H1 (cell line): Measurements from ENCODE around the gene ALPP.

Experiments
- ASH2L ChIP-seq: fragments of 200-600, 300-600 bp; sonication (generic); IDR thresholded peaks from one replicate; pipeline ENCODE4 v1.7.1; 2017; ENCODE audit warnings: low read length
- CBX5 ChIP-seq: fragments of 300-800, 300-1000 bp; sonication (generic); IDR thresholded peaks from 2 replicates; pipeline ENCODE4 v1.7.1; 2016; ENCODE audit warnings: antibody characterized with exemption, low read length, low read depth
- CREB1 ChIP-seq: IDR thresholded peaks from 2 replicates; pipeline ENCODE4 v1.6.1; 2012; ENCODE audit warnings: inconsistent platforms
- EP300 ChIP-seq, 2 experiments: IDR thresholded peaks; 1 replicate in 1 of 2; 2 replicates in 1 of 2; pipeline ENCODE4 v1.6.1; 2011 to 2012; ENCODE audit warnings: low read depth in 2 of 2, low read length in 2 of 2, mild to moderate bottlenecking in 2 of 2, borderline replicate concordance in 1 of 2, inconsistent platforms in 1 of 2, moderate library complexity in 1 of 2
- EZH2 ChIP-seq: fragments of 200-600 bp; sonication (generic); IDR thresholded peaks from 2 replicates; pipeline ENCODE4 v1.7.1; 2012; ENCODE audit warnings: low read depth, mild to moderate bottlenecking, moderate library complexity, low read length, inconsistent platforms; ENCODE audit not compliant: severe bottlenecking
- MAX ChIP-seq: IDR thresholded peaks from 2 replicates; pipeline ENCODE4 v1.6.1; 2012; ENCODE audit warnings: inconsistent platforms
- NANOG ChIP-seq: IDR thresholded peaks from 2 replicates; pipeline ENCODE4 v1.6.1; 2011; ENCODE audit warnings: low read length, low read depth, mild to moderate bottlenecking, inconsistent platforms; ENCODE audit not compliant: insufficient read depth, poor library complexity, severe bottlenecking
- POLR2A ChIP-seq, 2 experiments: IDR thresholded peaks; 1 replicate in 1 of 2; 2 replicates in 1 of 2; pipeline ENCODE4 v1.6.1; 2011; ENCODE audit warnings: low read depth in 2 of 2, low read length in 2 of 2, mild to moderate bottlenecking in 2 of 2; ENCODE audit errors: control extremely low read depth in 1 of 2
- POLR2AphosphoS5 ChIP-seq: IDR thresholded peaks from 2 replicates; pipeline ENCODE4 v1.6.1; 2011; ENCODE audit warnings: low read depth, low read length
- RFX5 ChIP-seq: IDR thresholded peaks from 2 replicates; pipeline ENCODE4 v1.6.1; 2011; ENCODE audit warnings: low read depth, low read length, improper control_type of control experiment, borderline replicate concordance
- SIX5 ChIP-seq: IDR thresholded peaks from 2 replicates; pipeline ENCODE4 v1.6.1; 2011; ENCODE audit warnings: mild to moderate bottlenecking, low read depth, low read length
- TF ChIP-seq, protein P1 (sequence below), 3 experiments: IDR thresholded peaks; 1 replicate in 2 of 3; 2 replicates in 1 of 3; pipeline versions ENCODE4 v1.5.1 to v1.6.1; 2011; ENCODE audit warnings: low read length in 3 of 3, mild to moderate bottlenecking in 3 of 3, inconsistent platforms in 2 of 3, low read depth in 1 of 3, moderate library complexity in 1 of 3; ENCODE audit not compliant: insufficient read depth in 1 of 3; ENCODE audit errors: control extremely low read depth in 1 of 3

DNA sequence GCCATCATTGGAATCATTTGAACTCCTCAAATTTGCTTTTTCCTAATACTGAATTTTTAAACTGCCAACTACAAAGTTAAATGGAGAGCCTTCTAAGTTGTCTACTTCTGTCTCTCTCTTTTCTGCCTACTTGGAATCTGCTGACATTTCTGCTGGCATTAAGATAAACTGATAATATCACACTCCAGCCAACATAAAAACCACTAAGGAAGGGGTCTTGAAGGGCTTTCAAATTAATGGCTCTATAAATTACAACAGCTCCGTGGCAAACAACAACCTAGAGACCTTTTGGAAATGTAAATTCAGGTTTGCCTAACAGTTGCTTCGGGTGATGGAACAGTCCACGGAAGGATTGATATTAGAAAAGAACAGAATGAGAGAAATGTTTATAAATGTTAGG is 12.1 kb downstream of the ALPP start:
- TF ChIP-seq SIX5 (no peak), POLR2AphosphoS5 (no peak), EZH2 (no peak), ASH2L (no peak), NANOG (no peak), CREB1 (no peak), RFX5 (no peak), CBX5 (no peak), EP300 (IDR thresholded peaks at IDR 0.05; ENCODE audit: borderline replicate concordance in 1 of 2, low read depth in 2 of 2, low read length in 2 of 2) (no peak), POLR2A (IDR thresholded peaks at IDR 0.05; ENCODE audit: control extremely low read depth in 1 of 2, low read depth in 2 of 2, low read length in 2 of 2) (no peak), MAX (no peak)
- TF ChIP-seq, protein P1, sequence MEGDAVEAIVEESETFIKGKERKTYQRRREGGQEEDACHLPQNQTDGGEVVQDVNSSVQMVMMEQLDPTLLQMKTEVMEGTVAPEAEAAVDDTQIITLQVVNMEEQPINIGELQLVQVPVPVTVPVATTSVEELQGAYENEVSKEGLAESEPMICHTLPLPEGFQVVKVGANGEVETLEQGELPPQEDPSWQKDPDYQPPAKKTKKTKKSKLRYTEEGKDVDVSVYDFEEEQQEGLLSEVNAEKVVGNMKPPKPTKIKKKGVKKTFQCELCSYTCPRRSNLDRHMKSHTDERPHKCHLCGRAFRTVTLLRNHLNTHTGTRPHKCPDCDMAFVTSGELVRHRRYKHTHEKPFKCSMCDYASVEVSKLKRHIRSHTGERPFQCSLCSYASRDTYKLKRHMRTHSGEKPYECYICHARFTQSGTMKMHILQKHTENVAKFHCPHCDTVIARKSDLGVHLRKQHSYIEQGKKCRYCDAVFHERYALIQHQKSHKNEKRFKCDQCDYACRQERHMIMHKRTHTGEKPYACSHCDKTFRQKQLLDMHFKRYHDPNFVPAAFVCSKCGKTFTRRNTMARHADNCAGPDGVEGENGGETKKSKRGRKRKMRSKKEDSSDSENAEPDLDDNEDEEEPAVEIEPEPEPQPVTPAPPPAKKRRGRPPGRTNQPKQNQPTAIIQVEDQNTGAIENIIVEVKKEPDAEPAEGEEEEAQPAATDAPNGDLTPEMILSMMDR (IDR thresholded peaks at IDR 0.05; ENCODE audit: control extremely low read depth in 1 of 3, insufficient read depth in 1 of 3, low read depth in 1 of 3, low read length in 3 of 3), result no peak
